Measurements from ENCODE around the gene CDHR5.
"Not testable (repeated sequence)": the region's sequence is repeated elsewhere in the genome, so short reads cannot be mapped to it uniquely, and the experiment has no call there.

The CDHR5 gene

DNA sequence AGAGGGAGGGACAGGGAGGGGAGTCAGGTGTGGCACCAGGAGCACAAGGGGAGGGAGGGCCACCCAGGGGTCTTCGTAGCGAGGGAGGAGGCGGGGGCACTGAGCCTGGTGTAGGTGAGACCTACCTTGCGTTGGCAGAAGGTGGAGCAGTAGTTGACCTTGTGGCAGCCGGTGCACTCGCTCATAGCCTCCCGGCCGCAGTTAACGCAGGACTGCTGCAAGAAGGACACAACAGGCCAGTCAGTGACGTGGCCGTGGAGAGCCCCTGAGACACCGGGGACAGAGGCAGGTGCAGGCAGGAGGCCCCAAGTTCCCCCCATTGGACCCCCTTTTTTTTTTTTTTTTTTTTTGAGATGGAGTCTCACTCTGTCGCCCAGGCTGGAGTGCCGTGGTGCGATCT, 29.1 kb upstream of the CDHR5 start:
- H3K9me3 ChIP-seq (ENCODE audit: insufficient read depth, low read length): no peaks in the 10 kb centered on the region
- no peak overlapping the region for H3K4me3 ChIP-seq (ENCODE audit: insufficient read length, low read depth)
- peaks cover 59% of the 10 kb centered on the region for H3K36me3 ChIP-seq (ENCODE audit: insufficient read depth, insufficient read length, low read length)
- H3K4me1 ChIP-seq (ENCODE audit: insufficient read depth, insufficient read length): peaks cover 4% of the 10 kb centered on the region
- no peak for DNase-seq (ENCODE audit: low read depth, low spot score)
- no peaks in the 10 kb centered on the region for H3K27me3 ChIP-seq (ENCODE audit: insufficient read depth, insufficient read length)
- no peak overlapping the region for H3K9ac ChIP-seq (ENCODE audit: insufficient read length, low read depth)
- no peak for TF ChIP-seq ZNF274 (IDR thresholded peaks at IDR 0.05; ENCODE audit: low read depth, low read length)
- TF ChIP-seq SUZ12 (IDR thresholded peaks at IDR 0.05; ENCODE audit: extremely low read depth, insufficient read depth, insufficient read length): no peak
- TF ChIP-seq YY1 (IDR thresholded peaks at IDR 0.05; ENCODE audit: insufficient read depth, insufficient read length): no peak

DNA sequence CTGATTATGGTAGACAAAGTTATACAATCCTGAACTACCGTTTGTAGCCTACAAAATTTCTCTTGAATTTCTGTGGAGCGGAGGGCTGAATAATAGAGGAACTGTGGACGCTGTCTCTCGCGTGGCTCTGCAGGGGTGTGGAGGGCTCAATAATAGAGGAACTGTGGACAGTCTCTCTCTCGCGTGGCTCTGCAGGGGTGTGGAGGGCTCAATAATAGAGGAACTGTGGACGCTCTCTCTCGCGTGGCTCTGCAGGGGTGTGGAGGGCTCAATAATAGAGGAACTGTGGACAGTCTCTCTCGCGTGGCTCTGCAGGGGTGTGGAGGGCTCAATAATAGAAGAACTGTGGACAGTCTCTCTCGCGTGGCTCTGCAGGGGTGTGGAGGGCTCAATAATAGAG, 28.4 kb upstream of the CDHR5 start:
- H3K4me1 ChIP-seq (ENCODE audit: insufficient read depth, insufficient read length); H3K9me3 ChIP-seq (ENCODE audit: insufficient read depth, low read length); H3K9ac ChIP-seq (ENCODE audit: insufficient read length, low read depth); DNase-seq (ENCODE audit: low read depth, low spot score); H3K4me3 ChIP-seq (ENCODE audit: insufficient read length, low read depth); H3K27me3 ChIP-seq (ENCODE audit: insufficient read depth, insufficient read length): not testable (repeated sequence)
- H3K36me3 ChIP-seq (ENCODE audit: insufficient read depth, insufficient read length, low read length): peaks cover 53% of the 10 kb centered on the region

DNA sequence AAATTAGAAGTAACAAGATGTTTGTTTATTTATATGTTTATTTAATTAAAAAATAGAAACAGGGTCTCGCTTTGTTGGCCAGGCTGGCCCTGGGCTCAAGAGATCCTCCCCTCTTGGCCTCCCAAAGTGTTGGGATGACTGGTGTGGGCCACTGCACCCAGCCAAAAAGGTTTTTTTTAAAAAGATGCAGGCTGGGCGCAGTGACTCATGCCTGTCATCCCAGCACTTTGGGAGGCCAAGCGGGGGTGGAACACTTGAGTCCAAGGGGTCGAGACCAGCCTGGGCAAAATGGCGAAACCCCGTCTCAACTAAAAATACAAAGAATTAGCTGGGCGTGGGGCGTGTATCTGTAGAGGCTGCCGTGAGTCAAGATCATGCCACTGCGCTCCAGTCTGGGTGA, 25.7 kb upstream of the CDHR5 start:
- Histone ChIP-seq H3K4me3 (ENCODE audit: insufficient read length, low read depth) (no peak overlapping the region), H3K27me3 (ENCODE audit: insufficient read depth, insufficient read length) (no peaks in the 10 kb centered on the region), H3K4me1 (ENCODE audit: insufficient read depth, insufficient read length) (peaks cover 4% of the 10 kb centered on the region), H3K9me3 (ENCODE audit: insufficient read depth, low read length) (no peaks in the 10 kb centered on the region), H3K9ac (ENCODE audit: insufficient read length, low read depth) (no peak overlapping the region), H3K36me3 (ENCODE audit: insufficient read depth, insufficient read length, low read length) (peaks cover 42% of the 10 kb centered on the region)
- DNase-seq (ENCODE audit: low read depth, low spot score): no peak
- TF ChIP-seq SUZ12 (IDR thresholded peaks at IDR 0.05; ENCODE audit: extremely low read depth, insufficient read depth, insufficient read length) (no peak), ZNF274 (IDR thresholded peaks at IDR 0.05; ENCODE audit: low read depth, low read length) (no peak), YY1 (IDR thresholded peaks at IDR 0.05; ENCODE audit: insufficient read depth, insufficient read length) (no peak)

DNA sequence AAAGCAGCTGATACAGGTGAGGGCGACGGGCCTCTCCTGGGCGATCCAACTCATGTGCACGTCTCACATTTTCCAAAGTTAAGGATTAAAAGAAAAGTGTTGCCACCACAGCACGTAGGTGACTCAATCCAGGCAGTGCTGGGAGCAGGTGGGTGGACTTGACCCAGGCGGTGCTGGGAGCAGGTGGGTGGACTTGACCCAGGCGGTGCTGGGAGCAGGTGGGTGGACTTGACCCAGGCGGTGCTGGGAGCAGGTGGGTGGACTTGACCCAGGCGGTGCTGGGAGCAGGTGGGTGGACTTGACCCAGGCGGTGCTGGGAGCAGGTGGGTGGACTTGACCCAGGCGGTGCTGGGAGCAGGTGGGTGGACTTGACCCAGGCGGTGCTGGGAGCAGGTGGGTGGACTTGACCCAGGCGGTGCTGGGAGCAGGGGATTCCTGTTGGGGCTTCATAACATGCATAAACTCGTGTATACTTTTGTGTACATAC, 23.0 kb upstream of the CDHR5 start:
- H3K9me3 ChIP-seq (ENCODE audit: insufficient read depth, low read length); H3K9ac ChIP-seq (ENCODE audit: insufficient read length, low read depth); DNase-seq (ENCODE audit: low read depth, low spot score); H3K4me3 ChIP-seq (ENCODE audit: insufficient read length, low read depth); H3K27me3 ChIP-seq (ENCODE audit: insufficient read depth, insufficient read length); H3K4me1 ChIP-seq (ENCODE audit: insufficient read depth, insufficient read length): not testable (repeated sequence)
- peaks cover 46% of the 10 kb centered on the region for H3K36me3 ChIP-seq (ENCODE audit: insufficient read depth, insufficient read length, low read length)

DNA sequence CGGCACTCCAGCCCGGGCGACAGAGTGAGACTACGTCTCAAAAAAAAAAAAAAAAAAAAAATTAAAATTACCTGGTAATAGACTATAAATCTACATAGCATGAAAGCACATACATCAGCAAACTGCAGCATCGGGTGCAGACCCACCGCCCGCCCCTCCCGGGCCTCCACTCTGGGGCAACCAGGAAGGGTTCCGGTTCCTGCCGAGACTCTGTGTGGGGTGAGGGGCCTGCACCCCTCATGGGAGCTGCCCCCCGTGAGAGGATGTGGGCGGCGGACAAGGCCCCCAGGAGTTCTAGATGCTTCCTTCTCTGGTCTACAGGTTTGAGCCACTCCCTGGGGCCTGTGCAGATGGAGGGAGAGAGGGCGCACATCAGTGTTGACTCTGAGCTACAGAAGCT, 21.5 kb upstream of the CDHR5 start:
- DNase-seq (ENCODE audit: low read depth, low spot score): no peak
- H3K27me3 ChIP-seq (ENCODE audit: insufficient read depth, insufficient read length): no peaks in the 10 kb centered on the region
- peaks cover 12% of the 10 kb centered on the region for H3K4me1 ChIP-seq (ENCODE audit: insufficient read depth, insufficient read length)
- TF ChIP-seq YY1 (IDR thresholded peaks at IDR 0.05; ENCODE audit: insufficient read depth, insufficient read length) (no peak), SUZ12 (IDR thresholded peaks at IDR 0.05; ENCODE audit: extremely low read depth, insufficient read depth, insufficient read length) (no peak), ZNF274 (IDR thresholded peaks at IDR 0.05; ENCODE audit: low read depth, low read length) (no peak)
- no peak overlapping the region for H3K4me3 ChIP-seq (ENCODE audit: insufficient read length, low read depth)
- H3K9ac ChIP-seq (ENCODE audit: insufficient read length, low read depth): peak overlapping the region; percentile 0
- H3K36me3 ChIP-seq (ENCODE audit: insufficient read depth, insufficient read length, low read length): peaks cover 53% of the 10 kb centered on the region
- no peaks in the 10 kb centered on the region for H3K9me3 ChIP-seq (ENCODE audit: insufficient read depth, low read length)

DNA sequence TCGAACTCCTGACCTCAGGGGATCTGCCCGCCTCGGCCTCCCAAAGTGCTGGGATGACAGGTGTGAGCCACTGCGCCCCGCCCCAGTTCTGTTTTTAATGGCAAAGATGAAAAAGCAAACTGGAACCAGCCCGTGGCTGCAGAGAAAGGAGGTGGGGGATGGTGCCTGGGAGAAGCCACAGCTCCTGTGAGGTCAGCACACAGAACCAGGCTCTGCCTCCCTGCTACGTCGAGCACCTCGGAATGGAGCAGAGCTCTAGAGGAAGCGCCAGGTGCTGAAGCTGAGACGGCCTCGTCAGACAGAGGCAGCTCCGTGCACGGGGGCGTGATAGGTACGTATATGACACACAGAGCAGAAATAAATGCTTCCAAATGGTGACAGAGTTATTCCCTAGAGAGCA, 20.8 kb upstream of the CDHR5 start:
- H3K27me3 ChIP-seq (ENCODE audit: insufficient read depth, insufficient read length): no peaks in the 10 kb centered on the region
- H3K4me1 ChIP-seq (ENCODE audit: insufficient read depth, insufficient read length): peaks cover 19% of the 10 kb centered on the region
- no peak overlapping the region for H3K4me3 ChIP-seq (ENCODE audit: insufficient read length, low read depth)
- H3K9me3 ChIP-seq (ENCODE audit: insufficient read depth, low read length): no peaks in the 10 kb centered on the region
- H3K36me3 ChIP-seq (ENCODE audit: insufficient read depth, insufficient read length, low read length): peaks cover 56% of the 10 kb centered on the region
- TF ChIP-seq ZNF274 (IDR thresholded peaks at IDR 0.05; ENCODE audit: low read depth, low read length) (no peak), SUZ12 (IDR thresholded peaks at IDR 0.05; ENCODE audit: extremely low read depth, insufficient read depth, insufficient read length) (no peak), YY1 (IDR thresholded peaks at IDR 0.05; ENCODE audit: insufficient read depth, insufficient read length) (no peak)
- DNase-seq (ENCODE audit: low read depth, low spot score): no peak
- no peak overlapping the region for H3K9ac ChIP-seq (ENCODE audit: insufficient read length, low read depth)

DNA sequence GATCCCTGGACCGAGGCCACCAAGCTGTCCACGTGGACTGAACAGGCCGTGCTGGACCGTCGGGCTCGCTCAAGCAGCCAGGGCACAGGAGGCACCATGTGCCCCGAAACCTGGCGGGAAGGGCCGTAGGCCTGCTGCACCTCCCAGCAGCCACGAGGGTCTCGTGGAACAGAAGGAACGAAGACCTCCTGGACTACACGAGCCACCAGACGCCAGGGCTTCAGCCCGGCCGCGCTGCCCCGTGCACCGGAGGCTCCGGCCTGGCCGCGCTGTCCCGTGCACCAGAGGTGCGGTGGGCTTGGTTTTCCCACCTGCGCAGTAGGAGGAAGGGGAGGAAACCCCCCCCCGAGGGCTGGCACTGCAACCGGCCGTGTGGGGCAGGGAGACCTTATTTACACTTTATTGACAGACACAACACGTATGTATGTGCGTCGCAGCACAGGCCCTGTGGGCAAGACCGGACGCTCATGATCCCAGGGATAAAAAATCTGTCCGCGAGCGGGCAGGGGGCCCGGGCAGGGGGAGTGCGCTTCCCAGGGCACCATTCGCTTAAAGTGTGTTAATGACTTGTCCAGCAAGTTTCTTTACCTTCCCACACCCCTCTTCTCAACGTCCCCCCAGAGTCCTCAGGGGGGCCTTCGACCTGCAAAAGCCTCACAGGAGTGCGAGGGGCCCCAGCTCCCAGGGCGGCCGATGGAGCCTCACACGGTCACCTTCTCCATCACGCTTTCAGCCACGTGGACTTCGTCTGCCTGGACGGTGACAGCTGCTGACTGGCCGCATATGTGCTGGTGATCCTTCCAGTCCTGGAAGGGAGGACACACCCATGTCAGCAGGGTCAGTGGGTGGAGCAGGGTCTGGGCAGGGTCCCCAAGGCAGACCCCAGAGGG, 19.3 kb upstream of the CDHR5 start:
- Histone ChIP-seq H3K4me3 (ENCODE audit: insufficient read length, low read depth) (no peak overlapping the region), H3K9ac (ENCODE audit: insufficient read length, low read depth) (no peak overlapping the region), H3K9me3 (ENCODE audit: insufficient read depth, low read length) (no peaks in the 10 kb centered on the region), H3K27me3 (ENCODE audit: insufficient read depth, insufficient read length) (no peaks in the 10 kb centered on the region), H3K36me3 (ENCODE audit: insufficient read depth, insufficient read length, low read length) (peaks cover 56% of the 10 kb centered on the region), H3K4me1 (ENCODE audit: insufficient read depth, insufficient read length) (peaks cover 27% of the 10 kb centered on the region)
- no peak for DNase-seq (ENCODE audit: low read depth, low spot score)
- TF ChIP-seq SUZ12 (IDR thresholded peaks at IDR 0.05; ENCODE audit: extremely low read depth, insufficient read depth, insufficient read length) (no peak), ZNF274 (IDR thresholded peaks at IDR 0.05; ENCODE audit: low read depth, low read length) (no peak), YY1 (IDR thresholded peaks at IDR 0.05; ENCODE audit: insufficient read depth, insufficient read length) (no peak)
